ENCODE measurements around the gene EDEM3. TPM values are rescaled to one million over a fixed set of nuclear protein-coding genes. Genes with fewer than 3 reads are reported as not detected.

The EDEM3 gene
- total and polyA plus RNA-seq, 9 of the 15 experiments (the other 6 are each of a cell fraction or from before 2014, with no cell fraction given), result 15.8 to 46.6 (median 28.0) TPM

GRCh38 chr1:184759651-184760050 lies 5.0 kb upstream of the EDEM3 start (continued):
- no peak for TF ChIP-seq ZBTB2 (IDR thresholded peaks at IDR 0.05)
- TF ChIP-seq MYNN (IDR thresholded peaks at IDR 0.05), result no peak
- no peak for TF ChIP-seq MYNN (CRISPR knock-in tag; IDR thresholded peaks at IDR 0.05)
- TF ChIP-seq CCNT2 (IDR thresholded peaks at IDR 0.05; ENCODE audit: borderline replicate concordance, extremely low read depth, insufficient read length, low read depth, low read length), result no peak
- TF ChIP-seq ZNF436 (CRISPR knock-in tag; IDR thresholded peaks at IDR 0.05), result no peak
- no peak for TF ChIP-seq SPI1 (IDR thresholded peaks at IDR 0.05; ENCODE audit: borderline replicate concordance, low read depth, low read length)

GRCh38 chr1:184759112-184759511 lies 4.5 kb upstream of the EDEM3 start:
- CTCF ChIA-PET (ENCODE audit: low intra/inter-chr PET ratio), result no interaction called here

More at GRCh38 chr1:184759112-184759511, 4.5 kb upstream of the EDEM3 start:
- Histone ChIP-seq H3K9me3 (replicated peaks; ENCODE audit: control insufficient read depth, insufficient read depth, low read depth, low read length) (0 out of 2 replicates have a peak, but pooled peaks cover 1% of the 10 kb centered on the region), H4K20me1 (replicated peaks; ENCODE audit: control insufficient read depth, insufficient read depth, low read length) (no peaks in the 10 kb centered on the region), H3K27ac (ENCODE audit: extremely low read depth, low read depth, low read length) (no peak overlapping the region), H3K9me1 (ENCODE audit: control insufficient read depth, insufficient read depth, low read length) (no peaks in the 10 kb centered on the region), H3K9ac (ENCODE audit: insufficient read depth in 1 of 2, low read depth in 2 of 2, low read length in 2 of 2) (no peak overlapping the region), H3K4me1 (replicated peaks in 1 of 2; ENCODE audit: control insufficient read depth in 2 of 2, insufficient read depth in 2 of 2, low read length in 2 of 2) (peaks cover 4% of the 10 kb centered on the region in 2 experiments; a peak in 3 of 5 replicates), H3K36me3 (ENCODE audit: control insufficient read depth, insufficient read depth, low read length) (no peaks in the 10 kb centered on the region), H3K4me3 (no peak overlapping the region), H3K27me3 (ENCODE audit: control insufficient read depth in 2 of 2, insufficient read depth in 2 of 2, low read length in 2 of 2) (no peaks in the 10 kb centered on the region), H3K4me2 (ENCODE audit: insufficient read depth, low read length) (no peak overlapping the region), H2AFZ (ENCODE audit: low read depth, low read length) (0 out of 2 replicates have a peak overlapping the region, but pooled peaks have one; percentile 15), H3K79me2 (ENCODE audit: control insufficient read depth, insufficient read depth, low read length) (peaks cover 5% of the 10 kb centered on the region)
- FAIRE-seq (no peak), ATAC-seq (no peak), DNase-seq (ENCODE audit: extremely low read depth in 1 of 4, low spot score in 3 of 4) (no peak)
- BruUV-seq (replicated peaks), result no TSS peak
- in situ Hi-C loops (cut with MboI), result no loop called here
- TF ChIP-seq FOXA3 (CRISPR knock-in tag; conservative IDR thresholded peaks at IDR 0.05 in 1 of 2, IDR thresholded peaks at IDR 0.05 in 1 of 2), result peak in 1 of 2 experiments; percentile 44; a peak in 2 of 4 replicates
- no peak for TF ChIP-seq MECOM (CRISPR knock-in tag; IDR thresholded peaks at IDR 0.05)
- no peak for TF ChIP-seq ZNF217 (CRISPR knock-in tag; IDR thresholded peaks at IDR 0.05)
- TF ChIP-seq, protein P1, sequence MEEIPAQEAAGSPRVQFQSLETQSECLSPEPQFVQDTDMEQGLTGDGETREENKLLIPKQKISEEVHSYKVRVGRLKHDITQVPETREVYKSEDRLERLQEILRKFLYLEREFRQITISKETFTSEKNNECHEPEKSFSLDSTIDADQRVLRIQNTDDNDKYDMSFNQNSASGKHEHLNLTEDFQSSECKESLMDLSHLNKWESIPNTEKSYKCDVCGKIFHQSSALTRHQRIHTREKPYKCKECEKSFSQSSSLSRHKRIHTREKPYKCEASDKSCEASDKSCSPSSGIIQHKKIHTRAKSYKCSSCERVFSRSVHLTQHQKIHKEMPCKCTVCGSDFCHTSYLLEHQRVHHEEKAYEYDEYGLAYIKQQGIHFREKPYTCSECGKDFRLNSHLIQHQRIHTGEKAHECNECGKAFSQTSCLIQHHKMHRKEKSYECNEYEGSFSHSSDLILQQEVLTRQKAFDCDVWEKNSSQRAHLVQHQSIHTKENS (CRISPR knock-in tag; IDR thresholded peaks at IDR 0.05), result no peak
- no peak for TF ChIP-seq POLR2G (IDR thresholded peaks at IDR 0.05; ENCODE audit: low read depth, low read length)
- WGBS (ENCODE audit: insufficient coverage, low coverage, missing lambda C conversion rate), result 47% methylated on average over 1 of the region's 1 CpG
- POLR2A ChIA-PET, result no interaction called here
- intact Hi-C loops (cut with micrococcal nuclease), result loop anchor here (5.0 to 10.0 kb wide), 2 partner anchors 398 to 556 kb away; partner anchors contain the start of genes IVNS1ABP, SWT1 and TRMT1L

Measured in K562 (cell line).